Suprapubic skin (tissue), 4 donors: ENCODE results near the gene UVSSA. TPM values are rescaled to one million over a fixed set of nuclear protein-coding genes. Genes with fewer than 3 reads are reported as not detected.
"Not testable (repeated sequence)": the region's sequence is repeated elsewhere in the genome, so short reads cannot be mapped to it uniquely, and the experiment has no call there.

Experiments
- DNase-seq, 2 donors: peaks; one replicate each; pipeline ENCODE4 v3.0.0-alpha.2; 2019; ENCODE audit warnings: low spot score in 2 of 2
- H3K27ac ChIP-seq: fragments of 200-600 bp; sonication (generic); one replicate; pipeline ENCODE4 v1.5.1; 2019
- H3K27me3 ChIP-seq: fragments of 200-600 bp; sonication (generic); one replicate; pipeline ENCODE4 v1.5.1; 2019
- H3K36me3 ChIP-seq: fragments of 200-600 bp; sonication (generic); one replicate; pipeline ENCODE4 v1.5.1; 2019
- H3K4me1 ChIP-seq: fragments of 200-600 bp; sonication (generic); one replicate; pipeline ENCODE4 v1.5.1; 2019
- H3K4me3 ChIP-seq: fragments of 200-600 bp; sonication (generic); one replicate; pipeline ENCODE4 v1.5.1; 2019; ENCODE audit warnings: mild to moderate bottlenecking
- H3K9me3 ChIP-seq: fragments of 200-600 bp; sonication (generic); one replicate; pipeline ENCODE4 v1.5.1; 2019
- EP300 ChIP-seq: sonication (generic); formaldehyde crosslinking; IDR thresholded peaks from one replicate; pipeline ENCODE4 v1.6.1; 2017; ENCODE audit warnings: antibody characterized with exemption
- POLR2A ChIP-seq, 2 donors: fragments of 450-650 bp; IDR thresholded peaks; one replicate each; pipeline ENCODE4 v1.6.1; 2017; ENCODE audit warnings: antibody characterized with exemption in 2 of 2, mild to moderate bottlenecking in 2 of 2, moderate library complexity in 2 of 2
- POLR2AphosphoS5 ChIP-seq, 3 donors: sonication (generic); formaldehyde crosslinking; IDR thresholded peaks; one replicate each; pipeline ENCODE4 v1.6.1; 2017; ENCODE audit warnings: antibody characterized with exemption in 3 of 3
- WGBS: methylation state at CpG from one replicate; pipeline ENCODE4 v1.1.5; 2018; 5-methylcytosine and 5-hydroxymethylcytosine counted together
- total RNA-seq, 4 donors: library from RNA; depleted of rRNA; stranded (reverse); fragments of >200 nt; gene quantifications; one replicate each; pipeline ENCODE4 v1.1.0, GENCODE V29; 2016
- TF ChIP-seq, protein P1 (sequence below), 2 donors: fragments of 200-600 bp in 1 of 2; fragments of 450-650 bp in 1 of 2; sonication (generic) in 1 of 2; IDR thresholded peaks; one replicate each; pipeline ENCODE4 v1.5.1; 2016 to 2019; ENCODE audit warnings: antibody characterized with exemption in 2 of 2, mild to moderate bottlenecking in 1 of 2, moderate library complexity in 1 of 2

Gene UVSSA
- total RNA-seq, 4 donors from 2014 or later, result 16.2 to 107 (median 24.9) TPM

DNA sequence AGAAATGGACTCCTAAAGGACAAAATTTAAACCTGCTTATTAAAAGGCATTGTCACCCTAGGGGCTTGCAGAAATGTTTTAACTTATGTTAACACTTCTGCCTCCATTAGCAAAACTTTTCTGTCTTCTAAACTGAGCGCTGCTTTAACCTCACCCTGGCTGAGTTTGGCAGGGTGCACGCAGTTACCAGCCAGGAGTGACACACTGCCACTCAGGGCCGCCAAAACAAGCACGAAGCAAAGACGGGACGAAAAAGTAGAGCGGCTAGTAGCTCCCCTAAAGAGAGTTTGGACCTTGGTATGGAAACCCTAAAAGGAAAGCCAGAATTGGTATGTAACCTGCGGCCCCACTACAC is 23.8 kb upstream of the UVSSA start:
- Histone ChIP-seq H3K27ac (no peak overlapping the region), H3K4me3 (no peak overlapping the region), H3K9me3 (no peaks in the 10 kb centered on the region), H3K4me1 (no peaks in the 10 kb centered on the region), H3K36me3 (peaks cover 77% of the 10 kb centered on the region), H3K27me3 (no peaks in the 10 kb centered on the region)
- DNase-seq, result no peak
- 68% methylated on average over 8 of the region's 8 CpGs for WGBS
- TF ChIP-seq POLR2AphosphoS5 (IDR thresholded peaks at IDR 0.05) (no peak), EP300 (no peak), POLR2A (IDR thresholded peaks at IDR 0.05) (no peak)
- TF ChIP-seq, protein P1, sequence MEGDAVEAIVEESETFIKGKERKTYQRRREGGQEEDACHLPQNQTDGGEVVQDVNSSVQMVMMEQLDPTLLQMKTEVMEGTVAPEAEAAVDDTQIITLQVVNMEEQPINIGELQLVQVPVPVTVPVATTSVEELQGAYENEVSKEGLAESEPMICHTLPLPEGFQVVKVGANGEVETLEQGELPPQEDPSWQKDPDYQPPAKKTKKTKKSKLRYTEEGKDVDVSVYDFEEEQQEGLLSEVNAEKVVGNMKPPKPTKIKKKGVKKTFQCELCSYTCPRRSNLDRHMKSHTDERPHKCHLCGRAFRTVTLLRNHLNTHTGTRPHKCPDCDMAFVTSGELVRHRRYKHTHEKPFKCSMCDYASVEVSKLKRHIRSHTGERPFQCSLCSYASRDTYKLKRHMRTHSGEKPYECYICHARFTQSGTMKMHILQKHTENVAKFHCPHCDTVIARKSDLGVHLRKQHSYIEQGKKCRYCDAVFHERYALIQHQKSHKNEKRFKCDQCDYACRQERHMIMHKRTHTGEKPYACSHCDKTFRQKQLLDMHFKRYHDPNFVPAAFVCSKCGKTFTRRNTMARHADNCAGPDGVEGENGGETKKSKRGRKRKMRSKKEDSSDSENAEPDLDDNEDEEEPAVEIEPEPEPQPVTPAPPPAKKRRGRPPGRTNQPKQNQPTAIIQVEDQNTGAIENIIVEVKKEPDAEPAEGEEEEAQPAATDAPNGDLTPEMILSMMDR (IDR thresholded peaks at IDR 0.05), result no peak

GRCh38 chr4:1323635-1324442 is 23.2 kb upstream of the UVSSA start:
- Histone ChIP-seq H3K36me3 (peaks cover 77% of the 10 kb centered on the region), H3K4me3 (no peak overlapping the region), H3K4me1 (no peaks in the 10 kb centered on the region), H3K27ac (no peak overlapping the region), H3K27me3 (no peaks in the 10 kb centered on the region), H3K9me3 (no peaks in the 10 kb centered on the region)
- DNase-seq, result no peak
- TF ChIP-seq, protein P1 (IDR thresholded peaks at IDR 0.05), result no peak
- TF ChIP-seq EP300, result no peak
- no peak for TF ChIP-seq POLR2A (IDR thresholded peaks at IDR 0.05)
- no peak for TF ChIP-seq POLR2AphosphoS5 (IDR thresholded peaks at IDR 0.05)
- WGBS, result 70% methylated on average over 11 of the region's 11 CpGs

- not testable (repeated sequence) for H3K4me1 ChIP-seq, H3K27ac ChIP-seq, DNase-seq, H3K4me3 ChIP-seq, H3K9me3 ChIP-seq, H3K27me3 ChIP-seq
- H3K36me3 ChIP-seq, result peaks cover 75% of the 10 kb centered on the region
- 93% methylated on average over 20 of the region's 20 CpGs for WGBS
These were observed 22.4 kb upstream of the UVSSA start for GRCh38 chr4:1324443-1325175.

GRCh38 chr4:1325176-1325480 is 21.9 kb upstream of the UVSSA start:
- no peak for TF ChIP-seq POLR2A (IDR thresholded peaks at IDR 0.05)
- no peak for TF ChIP-seq POLR2AphosphoS5 (IDR thresholded peaks at IDR 0.05)
- TF ChIP-seq EP300, result no peak
- TF ChIP-seq, protein P1 (IDR thresholded peaks at IDR 0.05), result no peak
- 95% methylated on average over 11 of the region's 11 CpGs for WGBS
- DNase-seq, result no peak
- Histone ChIP-seq H3K4me1 (peaks cover 4% of the 10 kb centered on the region), H3K36me3 (peaks cover 75% of the 10 kb centered on the region), H3K9me3 (no peaks in the 10 kb centered on the region), H3K27ac (no peak overlapping the region), H3K27me3 (no peaks in the 10 kb centered on the region), H3K4me3 (no peak overlapping the region)

- Histone ChIP-seq H3K4me1 (peaks cover 9% of the 10 kb centered on the region), H3K27ac (no peak overlapping the region), H3K36me3 (peaks cover 68% of the 10 kb centered on the region), H3K27me3 (no peaks in the 10 kb centered on the region), H3K9me3 (no peaks in the 10 kb centered on the region), H3K4me3 (no peak overlapping the region)
- DNase-seq, result no peak
- 89% methylated on average over 23 of the region's 35 CpGs for WGBS
- TF ChIP-seq EP300 (no peak), POLR2AphosphoS5 (IDR thresholded peaks at IDR 0.05) (no peak), POLR2A (IDR thresholded peaks at IDR 0.05) (no peak)
- TF ChIP-seq, protein P1 (IDR thresholded peaks at IDR 0.05), result no peak
These were observed 21.1 kb upstream of the UVSSA start for GRCh38 chr4:1325681-1326635.
